SU-DHL-6 (cell line): ENCODE results near the gene SKIL.

Experiments used
- H2AFZ ChIP-seq: fragments of 200-600 bp; sonication (generic); 2 replicates; pipeline ENCODE4 v1.6.1; 2014; ENCODE audit warnings: low read depth, mild to moderate bottlenecking, moderate library complexity, mixed read lengths, antibody characterized with exemption, low read length; ENCODE audit not compliant: severe bottlenecking
- H3F3A ChIP-seq: fragments of 200-600 bp; shearing (Covaris generic); 2 replicates; pipeline ENCODE4 v1.6.0; 2016; ENCODE audit warnings: antibody characterized with exemption, mild to moderate bottlenecking; ENCODE audit not compliant: insufficient read depth
- H3K27ac ChIP-seq: fragments of 200-600 bp; sonication (generic); 2 replicates; pipeline ENCODE4 v1.5.1; 2016; ENCODE audit warnings: low read depth, mild to moderate bottlenecking, low read length, moderate library complexity, mixed read lengths
- H3K27me3 ChIP-seq: fragments of 200-600 bp; sonication (generic), shearing (Covaris generic); 2 replicates; pipeline ENCODE4 v1.6.0; 2014; ENCODE audit warnings: mild to moderate bottlenecking, low read length
- H3K36me3 ChIP-seq: fragments of 200-600 bp; sonication (generic); 2 replicates; pipeline ENCODE4 v1.6.1; 2014; ENCODE audit warnings: mild to moderate bottlenecking, low read length, mixed read lengths
- H3K4me2 ChIP-seq: fragments of 300-600, 200-600 bp; shearing (Covaris generic), sonication (generic); 2 replicates; pipeline ENCODE4 v1.6.0; 2014; ENCODE audit warnings: low read length, low read depth, mild to moderate bottlenecking; ENCODE audit not compliant: poor library complexity, severe bottlenecking
- H3K4me3 ChIP-seq: fragments of 200-600 bp; sonication (generic); 2 replicates; pipeline ENCODE4 v1.5.1; 2014; ENCODE audit warnings: antibody characterized with exemption, low read length, mild to moderate bottlenecking, mixed read lengths; ENCODE audit not compliant: insufficient read depth, poor library complexity, severe bottlenecking
- H3K79me2 ChIP-seq: fragments of 200-600 bp; sonication (generic); 2 replicates; pipeline ENCODE4 v1.6.1; 2014; ENCODE audit warnings: mild to moderate bottlenecking, low read length, moderate library complexity; ENCODE audit not compliant: insufficient read depth
- H3K9ac ChIP-seq: fragments of 200-600 bp; sonication (generic); 2 replicates; pipeline ENCODE4 v1.7.0; 2014; ENCODE audit warnings: mild to moderate bottlenecking, low read length
- H3K9me2 ChIP-seq: fragments of 200-600 bp; sonication (generic); replicated peaks from 2 replicates; pipeline ENCODE4 v1.6.1; 2014; ENCODE audit warnings: low read length; ENCODE audit not compliant: insufficient read depth
- H3K9me3 ChIP-seq: fragments of 200-600 bp; sonication (generic); 2 replicates; pipeline ENCODE4 v1.6.1; 2014; ENCODE audit warnings: low read length, mixed read lengths; ENCODE audit not compliant: insufficient read depth
- H4K20me1 ChIP-seq: fragments of 200-600 bp; sonication (generic); 2 replicates; pipeline ENCODE4 v1.6.1; 2014; ENCODE audit warnings: low read depth, mild to moderate bottlenecking, antibody characterized with exemption, low read length, moderate library complexity, mixed read lengths
- EZH2phosphoT487 ChIP-seq: fragments of 200-600 bp; sonication (generic), shearing (Covaris generic); conservative IDR thresholded peaks from 2 replicates; pipeline ENCODE4 v1.6.1; 2018; ENCODE audit warnings: mild to moderate bottlenecking, antibody characterized with exemption, low read length, moderate library complexity, mixed read lengths
- TF ChIP-seq, protein P1 (sequence below): fragments of 200-600 bp; sonication (generic); IDR thresholded peaks from one replicate; pipeline ENCODE4 v1.5.1; 2017; ENCODE audit warnings: antibody characterized with exemption, mild to moderate bottlenecking, low read length, moderate library complexity; ENCODE audit not compliant: insufficient read depth, poor library complexity, severe bottlenecking

Gene SKIL, protein sequence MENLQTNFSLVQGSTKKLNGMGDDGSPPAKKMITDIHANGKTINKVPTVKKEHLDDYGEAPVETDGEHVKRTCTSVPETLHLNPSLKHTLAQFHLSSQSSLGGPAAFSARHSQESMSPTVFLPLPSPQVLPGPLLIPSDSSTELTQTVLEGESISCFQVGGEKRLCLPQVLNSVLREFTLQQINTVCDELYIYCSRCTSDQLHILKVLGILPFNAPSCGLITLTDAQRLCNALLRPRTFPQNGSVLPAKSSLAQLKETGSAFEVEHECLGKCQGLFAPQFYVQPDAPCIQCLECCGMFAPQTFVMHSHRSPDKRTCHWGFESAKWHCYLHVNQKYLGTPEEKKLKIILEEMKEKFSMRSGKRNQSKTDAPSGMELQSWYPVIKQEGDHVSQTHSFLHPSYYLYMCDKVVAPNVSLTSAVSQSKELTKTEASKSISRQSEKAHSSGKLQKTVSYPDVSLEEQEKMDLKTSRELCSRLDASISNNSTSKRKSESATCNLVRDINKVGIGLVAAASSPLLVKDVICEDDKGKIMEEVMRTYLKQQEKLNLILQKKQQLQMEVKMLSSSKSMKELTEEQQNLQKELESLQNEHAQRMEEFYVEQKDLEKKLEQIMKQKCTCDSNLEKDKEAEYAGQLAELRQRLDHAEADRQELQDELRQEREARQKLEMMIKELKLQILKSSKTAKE

DNA sequence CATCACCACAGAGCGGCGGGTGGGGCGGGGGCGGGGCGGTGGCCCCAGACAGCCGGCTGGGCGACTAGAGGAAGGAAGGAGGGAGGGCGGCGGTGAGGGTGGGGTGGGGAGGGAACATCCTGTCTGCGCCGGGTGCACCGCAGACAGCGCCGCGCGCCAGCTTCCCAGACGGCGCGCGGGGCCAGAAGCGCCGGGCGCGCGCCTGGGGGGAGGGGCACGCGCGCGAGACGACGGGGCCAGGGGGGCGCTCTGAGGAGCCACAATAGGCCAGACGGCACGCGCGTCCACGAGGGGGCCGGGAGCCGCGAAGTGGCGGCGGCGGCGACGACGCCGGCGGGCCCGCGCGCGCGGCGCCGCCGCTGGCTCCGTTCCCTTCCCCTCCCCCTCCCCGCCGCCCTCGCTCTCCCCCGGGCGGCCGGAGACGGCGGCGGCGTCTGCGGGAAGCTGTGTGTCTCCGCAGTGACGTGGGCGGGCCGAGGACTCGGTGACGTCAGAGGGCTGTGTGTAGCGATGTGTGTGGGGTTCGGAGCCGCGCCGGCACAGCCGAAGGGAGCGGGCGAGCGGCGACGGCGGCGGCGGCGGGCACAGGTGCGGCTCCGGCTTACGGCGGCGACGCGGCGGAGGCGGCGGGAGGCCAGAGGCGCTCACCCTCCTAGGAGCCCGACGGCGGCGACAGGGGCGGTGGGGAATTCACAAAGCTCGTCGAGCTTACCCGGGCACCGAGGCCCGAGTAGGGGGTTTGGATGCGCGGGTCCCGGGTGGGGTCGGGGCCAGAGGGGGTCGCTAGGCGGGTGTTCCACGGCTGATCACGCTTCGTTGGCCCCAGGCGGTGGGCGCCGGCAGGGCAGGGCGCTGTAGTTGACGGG, at the start of gene SKIL:
Gene SKIL, plus strand, starts transcription at position 540 of the 866 bp plus-strand sequence. CDS start 2,617 bp downstream, outside the sequence.
- Histone ChIP-seq H3K79me2 (peaks cover 48% of the 10 kb centered on the region), H3K4me2 (peak within 1 kb of the TSS; percentile 99), H3K9me3 (no peaks in the 10 kb centered on the region), H2AFZ (peak within 1 kb of the TSS; percentile 85), H3K27me3 (no peaks in the 10 kb centered on the region), H3K27ac (peak within 1 kb of the TSS; percentile 96), H3K4me3 (peak within 1 kb of the TSS; percentile 96), H3K36me3 (peaks cover 14% of the 10 kb centered on the region; the same call in 1 of the 2 replicates), H3K9ac (peak within 1 kb of the TSS; percentile 97), H4K20me1 (no peaks in the 10 kb centered on the region; the same call in 1 of the 2 replicates), H3K9me2 (no peaks in the 10 kb centered on the region), H3F3A (peaks cover 46% of the 10 kb centered on the region)
- TF ChIP-seq EZH2phosphoT487, result no peak
- TF ChIP-seq, protein P1, sequence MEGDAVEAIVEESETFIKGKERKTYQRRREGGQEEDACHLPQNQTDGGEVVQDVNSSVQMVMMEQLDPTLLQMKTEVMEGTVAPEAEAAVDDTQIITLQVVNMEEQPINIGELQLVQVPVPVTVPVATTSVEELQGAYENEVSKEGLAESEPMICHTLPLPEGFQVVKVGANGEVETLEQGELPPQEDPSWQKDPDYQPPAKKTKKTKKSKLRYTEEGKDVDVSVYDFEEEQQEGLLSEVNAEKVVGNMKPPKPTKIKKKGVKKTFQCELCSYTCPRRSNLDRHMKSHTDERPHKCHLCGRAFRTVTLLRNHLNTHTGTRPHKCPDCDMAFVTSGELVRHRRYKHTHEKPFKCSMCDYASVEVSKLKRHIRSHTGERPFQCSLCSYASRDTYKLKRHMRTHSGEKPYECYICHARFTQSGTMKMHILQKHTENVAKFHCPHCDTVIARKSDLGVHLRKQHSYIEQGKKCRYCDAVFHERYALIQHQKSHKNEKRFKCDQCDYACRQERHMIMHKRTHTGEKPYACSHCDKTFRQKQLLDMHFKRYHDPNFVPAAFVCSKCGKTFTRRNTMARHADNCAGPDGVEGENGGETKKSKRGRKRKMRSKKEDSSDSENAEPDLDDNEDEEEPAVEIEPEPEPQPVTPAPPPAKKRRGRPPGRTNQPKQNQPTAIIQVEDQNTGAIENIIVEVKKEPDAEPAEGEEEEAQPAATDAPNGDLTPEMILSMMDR, result no peak

DNA sequence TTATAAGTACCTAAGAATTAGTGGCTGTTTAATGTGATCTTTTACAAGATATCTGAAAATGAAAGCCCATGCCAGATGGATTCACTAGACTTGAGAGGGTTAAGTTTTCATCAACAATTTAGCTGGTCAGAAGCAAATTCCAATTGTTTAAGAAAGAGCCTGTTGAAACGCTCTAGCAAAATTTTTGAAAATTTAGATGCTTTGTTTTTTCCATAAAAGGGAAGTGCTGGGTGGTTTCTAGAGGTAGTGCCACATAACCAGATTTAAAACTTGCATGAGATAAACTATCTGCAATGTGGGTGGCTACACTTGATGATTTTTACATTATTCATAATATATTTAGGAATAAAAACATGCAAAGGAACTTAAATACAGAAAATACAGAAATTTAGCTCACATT, 48.5 kb upstream of the SKIL start:
- Histone ChIP-seq H3K9ac (no peak overlapping the region), H3K27ac (no peak overlapping the region), H3K79me2 (no peaks in the 10 kb centered on the region), H3K4me3 (no peak overlapping the region), H4K20me1 (no peaks in the 10 kb centered on the region), H3K36me3 (no peaks in the 10 kb centered on the region), H3K27me3 (no peaks in the 10 kb centered on the region), H3K9me2 (no peaks in the 10 kb centered on the region), H3K9me3 (no peaks in the 10 kb centered on the region), H3F3A (0 out of 2 replicates have a peak, but pooled peaks cover 3% of the 10 kb centered on the region), H2AFZ (no peak overlapping the region), H3K4me2 (no peak overlapping the region)
- no peak for TF ChIP-seq EZH2phosphoT487
- TF ChIP-seq, protein P1, result no peak

DNA sequence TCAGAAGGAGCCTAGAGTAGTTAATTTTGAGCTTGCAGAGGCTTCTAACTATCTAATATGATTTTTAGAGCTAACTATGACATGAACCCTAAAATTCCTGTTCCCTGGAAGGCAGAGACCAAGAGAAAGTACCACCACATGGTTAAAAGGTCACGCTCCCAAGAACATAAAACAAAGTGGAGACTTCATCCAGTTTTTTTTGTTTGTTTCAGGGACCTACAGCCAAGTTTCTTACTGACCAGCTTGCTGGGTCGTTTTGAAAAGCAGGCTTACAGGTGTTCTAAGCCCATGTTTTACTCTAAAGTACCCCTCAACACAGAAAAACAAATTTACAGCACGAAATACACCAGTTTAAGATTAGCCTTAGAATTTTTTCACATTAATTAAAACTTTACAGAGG, 39.6 kb upstream of the SKIL start:
- Histone ChIP-seq H2AFZ (no peak overlapping the region), H3K27me3 (no peaks in the 10 kb centered on the region), H3K79me2 (no peaks in the 10 kb centered on the region), H4K20me1 (no peaks in the 10 kb centered on the region), H3K27ac (no peak overlapping the region), H3F3A (no peaks in the 10 kb centered on the region), H3K9me2 (no peaks in the 10 kb centered on the region), H3K9me3 (no peaks in the 10 kb centered on the region), H3K4me2 (no peak overlapping the region), H3K36me3 (no peaks in the 10 kb centered on the region), H3K9ac (no peak overlapping the region), H3K4me3 (no peak overlapping the region)
- no peak for TF ChIP-seq EZH2phosphoT487
- TF ChIP-seq, protein P1, result no peak
